HG03159 (cell line): ENCODE results near the gene HOXC5.

ENCODE experiments used
- ATAC-seq: cut with Tn5 transposase; IDR thresholded peaks from one replicate; pipeline ENCODE4 v1.9.1; 2021; ENCODE audit warnings: mild to moderate bottlenecking, moderate library complexity; ENCODE audit not compliant: unreplicated experiment

Gene HOXC5

DNA sequence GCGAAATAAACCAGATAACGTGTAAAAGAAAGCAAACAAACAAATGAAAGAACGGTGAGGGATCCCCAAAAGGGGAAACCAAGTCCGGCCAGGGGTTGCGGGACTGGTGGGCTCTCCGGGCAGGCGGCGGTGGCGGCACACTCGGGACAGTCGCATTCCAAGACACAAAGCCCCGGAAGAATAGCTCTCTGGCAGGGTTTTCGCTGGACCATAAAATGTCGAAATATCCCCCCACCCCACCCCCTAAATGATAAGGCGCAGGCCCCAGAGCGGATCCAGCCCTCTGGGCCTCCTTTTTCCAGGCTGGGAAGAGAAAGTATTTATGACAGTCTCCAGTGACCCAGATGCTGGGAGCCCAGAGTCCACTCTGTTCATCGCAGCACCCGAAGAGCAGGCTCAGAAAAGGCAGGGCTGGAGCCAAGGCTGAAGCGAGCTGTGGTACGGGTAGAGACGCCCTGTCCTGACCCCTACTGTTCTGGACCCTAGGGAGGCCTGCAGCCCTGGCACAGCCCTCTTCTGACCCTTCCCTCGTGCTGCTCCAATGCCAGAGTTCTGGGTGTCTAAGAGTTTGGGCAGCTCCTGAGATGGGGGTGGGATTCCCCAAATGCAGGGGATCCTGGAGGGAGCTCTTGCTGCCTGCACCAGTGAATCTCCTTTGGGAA, 26.2 kb upstream of the HOXC5 start:
- ATAC-seq, result no peak

DNA sequence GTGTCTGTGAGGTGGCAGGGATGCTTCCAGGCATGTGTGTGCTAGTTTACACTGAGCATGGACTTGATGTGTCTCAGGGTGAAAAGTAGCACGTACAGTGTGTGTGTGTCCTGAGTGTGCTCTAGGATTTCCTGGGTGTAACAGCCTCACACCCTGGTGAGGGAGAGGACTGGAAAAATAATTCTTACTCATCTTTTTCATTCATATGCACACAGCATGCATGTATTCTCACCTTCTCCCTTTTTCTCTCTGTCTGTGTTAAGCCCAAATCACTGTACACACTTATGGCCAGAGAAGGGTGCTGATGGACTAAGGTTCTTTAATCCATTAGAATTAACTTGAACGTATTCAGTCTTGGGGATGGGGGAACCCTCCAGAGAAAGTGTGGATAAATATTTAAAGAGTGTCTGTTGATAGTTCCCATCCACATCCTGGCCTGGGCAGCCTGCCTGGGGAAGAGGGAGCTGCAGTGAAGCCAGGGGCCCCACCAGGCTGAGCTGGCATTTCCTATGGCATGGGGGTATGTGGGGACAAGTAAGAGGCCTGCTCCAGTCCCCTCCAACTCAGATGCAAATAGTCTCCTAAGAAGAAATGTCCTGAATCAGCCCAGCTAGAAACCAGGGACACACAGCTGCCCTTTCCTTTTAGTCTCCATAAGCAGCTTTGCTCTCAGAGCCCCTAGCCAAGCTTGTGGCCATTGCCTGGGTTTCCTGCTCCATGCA, 25.2 kb upstream of the HOXC5 start:
- no peak for ATAC-seq

DNA sequence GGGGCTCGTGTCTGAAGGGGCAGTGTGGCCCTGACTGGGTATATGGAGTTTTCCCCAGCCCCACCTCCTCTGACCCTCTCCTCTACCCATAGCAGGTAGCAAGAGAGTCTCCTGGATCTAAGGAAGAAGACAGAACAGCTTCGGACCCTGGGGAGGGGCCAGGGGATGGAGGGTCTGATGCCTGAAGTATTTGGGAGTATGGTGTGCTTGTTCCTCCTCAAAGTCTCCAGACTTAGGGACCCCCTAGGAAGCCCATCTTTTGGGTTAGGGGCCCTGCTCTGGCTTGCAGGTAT, 24.6 kb upstream of the HOXC5 start:
- ATAC-seq, result no peak

DNA sequence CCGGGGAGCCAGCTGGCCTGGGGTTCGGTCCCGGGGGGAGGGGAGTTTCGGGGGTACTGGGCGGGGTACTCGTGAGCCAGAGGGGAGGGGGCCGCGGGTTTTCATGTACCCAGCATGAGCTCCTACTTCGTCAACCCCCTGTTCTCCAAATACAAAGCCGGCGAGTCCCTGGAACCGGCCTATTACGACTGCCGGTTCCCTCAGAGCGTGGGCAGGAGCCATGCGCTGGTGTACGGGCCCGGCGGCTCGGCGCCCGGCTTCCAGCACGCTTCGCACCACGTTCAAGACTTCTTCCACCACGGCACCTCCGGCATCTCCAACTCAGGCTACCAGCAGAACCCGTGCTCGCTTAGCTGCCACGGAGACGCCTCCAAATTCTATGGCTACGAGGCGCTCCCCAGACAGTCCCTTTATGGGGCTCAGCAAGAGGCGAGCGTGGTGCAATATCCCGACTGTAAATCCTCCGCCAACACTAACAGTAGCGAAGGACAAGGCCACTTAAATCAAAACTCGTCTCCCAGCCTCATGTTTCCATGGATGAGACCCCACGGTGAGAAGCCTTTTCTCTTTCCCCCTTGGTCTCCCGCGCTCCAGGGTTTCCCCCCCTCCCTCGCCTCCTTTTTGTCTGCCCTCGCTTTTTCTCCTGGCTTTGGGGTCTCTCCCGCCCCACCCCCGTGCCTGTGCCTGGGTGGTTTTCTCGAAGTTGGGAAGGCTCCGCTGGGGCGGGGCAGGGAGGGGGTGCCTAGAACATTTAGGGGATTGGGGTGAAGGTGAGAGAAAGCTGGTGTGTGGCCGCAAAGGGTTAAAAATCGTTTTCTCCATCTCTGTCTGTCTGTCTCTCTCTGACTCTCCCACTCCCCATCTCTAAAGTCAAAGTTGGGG, 23.4 kb upstream of the HOXC5 start:
- ATAC-seq, result no peak

DNA sequence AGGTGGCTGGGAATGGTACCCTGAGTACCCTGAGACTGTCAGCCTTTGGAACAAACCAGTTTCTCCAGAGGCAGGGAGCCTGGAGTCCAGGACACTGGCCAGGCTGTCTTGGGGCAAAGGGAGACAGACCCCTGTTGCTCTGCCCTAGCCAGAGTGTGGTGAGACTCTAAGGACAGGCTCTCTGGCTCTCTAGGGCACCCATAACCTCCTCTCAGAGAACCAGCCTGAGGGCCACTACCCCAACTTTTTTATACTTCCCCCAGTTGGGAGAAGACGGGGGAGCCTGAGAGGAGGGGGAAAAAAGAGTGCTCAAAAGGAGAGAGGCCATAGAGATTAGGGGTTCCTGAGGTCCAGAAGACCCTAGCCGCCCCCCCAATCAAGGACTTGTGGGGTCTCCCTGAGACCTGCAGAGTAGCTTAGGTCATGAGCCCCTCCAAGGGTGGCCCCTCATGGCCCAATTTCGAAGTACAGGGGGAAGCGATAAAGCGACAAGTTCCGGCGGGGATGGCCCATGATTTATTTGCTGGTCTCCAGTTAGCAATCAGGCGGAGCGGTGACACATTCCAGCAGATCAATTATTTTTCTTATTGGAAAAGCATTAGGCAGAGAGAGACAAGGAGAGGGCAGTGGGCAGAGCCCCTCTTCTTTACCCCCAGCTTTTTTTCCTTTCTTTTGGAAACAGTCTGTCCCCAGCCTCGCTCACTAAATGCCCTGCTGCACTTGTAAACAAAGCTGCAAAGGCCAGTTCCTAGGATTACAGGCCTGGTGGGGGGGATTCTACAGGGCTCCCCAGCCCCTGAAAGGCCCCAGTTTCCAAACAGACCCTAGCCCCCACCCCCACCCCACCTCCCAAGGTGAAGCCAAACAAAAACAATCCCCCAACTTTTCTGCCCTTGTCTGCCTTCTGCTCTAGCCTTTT, 22.5 kb upstream of the HOXC5 start:
- ATAC-seq, result no peak

DNA sequence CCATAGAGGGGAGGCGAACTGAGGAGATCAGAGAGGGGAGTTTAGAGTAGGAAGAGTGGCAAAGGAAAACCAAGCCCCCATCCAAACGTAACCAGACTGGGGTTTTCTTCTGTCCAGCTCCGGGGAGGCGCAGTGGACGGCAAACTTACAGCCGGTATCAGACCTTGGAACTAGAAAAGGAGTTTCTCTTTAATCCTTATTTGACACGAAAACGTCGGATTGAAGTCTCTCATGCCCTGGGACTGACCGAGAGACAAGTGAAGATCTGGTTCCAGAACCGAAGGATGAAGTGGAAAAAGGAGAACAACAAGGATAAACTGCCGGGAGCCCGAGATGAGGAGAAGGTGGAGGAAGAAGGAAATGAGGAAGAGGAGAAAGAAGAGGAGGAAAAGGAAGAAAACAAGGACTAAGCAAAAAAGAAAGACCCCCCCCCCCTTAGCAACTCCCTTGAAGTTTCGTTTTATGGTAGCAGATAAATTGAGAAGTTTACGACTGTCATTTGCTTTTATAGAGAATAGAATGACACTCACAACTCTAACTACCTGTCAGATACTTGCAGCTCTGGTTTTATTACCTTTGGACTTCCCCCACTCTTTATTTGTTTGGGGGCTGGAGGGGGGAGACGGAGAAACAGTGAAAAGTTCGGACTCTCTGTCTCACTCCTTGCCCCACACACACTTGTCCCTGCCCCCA, 21.7 kb upstream of the HOXC5 start:
- no peak for ATAC-seq

DNA sequence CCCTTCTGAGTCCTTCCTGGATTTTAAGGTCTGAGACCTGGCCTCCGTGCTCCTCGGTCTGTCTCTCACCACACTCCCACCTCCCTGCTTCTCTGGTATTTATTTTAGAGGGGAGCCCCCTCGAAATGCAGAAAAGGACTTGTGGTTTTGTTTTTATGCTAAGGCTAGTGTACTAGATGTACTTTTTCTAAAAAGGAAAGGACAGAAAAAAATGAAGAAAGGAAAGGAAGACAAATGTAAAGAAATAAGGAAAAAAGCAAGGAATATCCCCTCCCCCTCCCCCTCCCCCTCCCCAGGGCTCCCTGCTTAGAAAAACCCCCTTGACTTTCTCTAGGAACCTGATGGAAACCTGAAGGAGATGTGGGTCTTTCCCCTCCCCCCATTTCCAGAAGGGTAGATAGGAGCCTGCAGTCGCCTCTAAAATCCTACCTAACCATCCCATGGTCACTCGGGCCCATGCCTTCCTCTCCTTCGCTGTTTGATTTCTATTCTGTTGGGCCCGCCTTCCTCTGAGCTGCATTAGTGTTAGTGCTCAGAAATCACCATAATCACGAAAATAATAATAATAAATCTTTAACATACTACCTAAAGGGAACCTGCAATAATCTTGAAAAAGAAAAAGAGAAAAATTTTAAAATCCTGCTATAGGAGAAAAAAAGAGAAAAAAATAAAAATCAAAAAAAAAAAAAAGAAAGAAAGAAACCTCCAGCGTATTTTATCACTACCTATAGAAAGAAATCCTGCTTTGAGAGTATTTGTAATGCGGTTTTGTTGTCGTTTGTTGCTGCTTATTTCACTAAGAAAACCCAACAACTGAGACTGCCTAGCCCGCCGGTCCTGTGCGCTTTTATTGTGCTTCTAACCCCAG, 21.0 kb upstream of the HOXC5 start:
- ATAC-seq, result no peak

DNA sequence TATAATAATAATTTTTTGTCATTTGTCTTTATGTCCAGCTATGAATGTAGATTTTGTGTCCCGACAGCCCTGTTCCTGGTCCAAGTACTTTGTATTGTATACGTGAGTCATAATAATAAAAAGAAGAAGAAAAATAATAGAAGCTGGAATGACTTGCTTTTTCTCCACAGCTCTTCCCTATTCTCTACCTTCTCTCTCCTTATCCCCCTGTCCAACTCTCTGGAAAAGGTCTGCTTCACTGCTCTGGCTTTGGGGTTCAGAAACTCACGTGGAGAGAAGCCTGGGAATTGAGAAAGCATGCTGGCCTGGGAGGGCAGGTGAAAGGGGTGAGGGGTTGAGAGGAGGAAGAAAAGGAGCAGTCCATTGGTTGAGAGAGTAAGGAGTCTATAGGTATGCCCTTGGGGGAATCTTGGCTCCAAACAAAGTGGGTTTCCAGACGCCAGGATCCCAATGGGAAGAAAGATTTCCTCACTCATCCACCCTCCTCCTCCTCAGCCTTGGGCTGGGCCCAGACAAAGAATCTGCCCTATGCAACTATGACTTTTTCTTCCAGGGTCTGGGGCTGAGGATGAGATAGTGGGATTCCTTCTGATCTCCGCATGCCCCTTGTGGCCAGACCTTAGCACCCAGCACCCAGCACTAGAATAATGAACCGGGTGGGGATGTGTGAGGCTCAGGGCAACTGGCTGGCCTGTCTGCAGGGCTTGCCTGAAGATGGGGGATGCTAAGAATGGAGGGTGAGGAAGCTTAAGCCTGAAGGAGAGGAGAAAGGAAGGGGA, 20.0 kb upstream of the HOXC5 start:
- ATAC-seq, result no peak

DNA sequence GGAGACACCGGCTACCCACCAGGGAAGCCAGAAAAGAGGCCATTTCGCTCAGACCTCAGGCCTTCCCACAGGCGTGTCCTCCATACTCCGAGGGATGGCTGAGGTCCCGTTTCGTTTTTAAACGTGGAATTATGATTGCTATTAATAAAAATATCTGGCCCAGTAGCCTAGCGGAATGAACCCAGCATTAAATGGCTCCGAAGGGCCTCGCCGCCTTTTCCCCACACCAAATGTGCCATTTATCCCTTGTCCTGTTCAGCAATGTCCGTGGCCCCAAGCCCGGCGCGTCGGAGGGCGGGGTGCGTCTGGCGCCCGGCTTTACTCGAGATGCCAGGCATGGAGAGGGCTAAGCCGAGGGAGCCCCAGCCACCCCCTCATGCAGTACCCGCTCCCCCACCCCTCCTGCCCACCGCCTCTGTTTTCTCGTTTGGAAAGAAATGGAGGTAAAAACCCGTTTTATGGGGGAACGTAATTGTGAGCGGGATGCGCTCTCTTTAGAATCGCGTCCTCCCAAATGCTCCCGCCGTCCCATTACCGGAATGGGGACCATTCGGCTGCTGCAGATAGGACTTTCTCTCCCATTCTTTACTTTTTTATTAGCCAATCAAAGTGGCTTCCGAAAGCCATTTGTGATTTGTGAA, 18.4 kb upstream of the HOXC5 start:
- ATAC-seq, result no peak

DNA sequence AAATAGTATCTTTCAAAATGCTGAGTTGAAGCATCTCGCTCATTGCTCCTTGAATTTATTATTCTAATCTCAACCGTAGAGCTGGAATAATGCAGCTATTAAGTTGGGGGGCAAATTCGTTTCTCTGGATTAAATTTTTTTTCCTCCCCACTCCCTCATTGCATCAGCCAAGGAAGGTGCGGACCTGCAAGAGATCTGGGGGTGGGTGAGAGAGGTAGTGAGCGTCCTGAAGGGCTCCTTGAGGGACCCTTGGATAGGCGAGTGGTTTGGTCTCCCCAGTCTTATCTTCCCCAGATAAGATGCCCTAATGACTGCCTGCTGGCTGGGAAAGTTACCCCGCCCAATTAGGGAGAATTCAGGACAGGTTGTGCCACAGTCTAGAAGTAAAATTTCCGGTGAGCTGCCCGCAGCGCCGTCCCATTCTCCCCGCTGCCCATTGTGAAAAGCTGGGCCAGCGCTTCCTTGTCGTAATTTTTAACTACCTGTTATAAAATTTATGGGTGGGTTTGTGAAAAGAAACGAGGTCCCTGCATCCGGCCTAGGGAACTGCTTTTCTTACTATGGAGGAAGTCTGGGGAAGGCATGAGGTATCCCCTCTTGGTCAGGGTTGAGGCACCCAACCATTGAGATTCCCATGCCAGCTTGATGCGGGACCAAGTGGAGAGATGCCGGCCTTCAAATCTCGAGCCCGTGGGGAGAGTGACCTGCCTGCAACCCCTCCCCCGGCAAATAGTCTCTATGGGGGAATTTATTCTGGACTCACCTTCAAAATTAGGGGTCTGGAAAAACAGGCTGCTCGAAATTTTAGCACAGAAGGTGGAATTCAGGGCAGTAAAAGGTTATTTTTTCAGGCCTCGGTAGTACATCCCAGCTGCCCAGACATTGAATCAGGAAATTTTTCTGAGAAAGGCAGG, 17.6 kb upstream of the HOXC5 start:
- ATAC-seq, result no peak

DNA sequence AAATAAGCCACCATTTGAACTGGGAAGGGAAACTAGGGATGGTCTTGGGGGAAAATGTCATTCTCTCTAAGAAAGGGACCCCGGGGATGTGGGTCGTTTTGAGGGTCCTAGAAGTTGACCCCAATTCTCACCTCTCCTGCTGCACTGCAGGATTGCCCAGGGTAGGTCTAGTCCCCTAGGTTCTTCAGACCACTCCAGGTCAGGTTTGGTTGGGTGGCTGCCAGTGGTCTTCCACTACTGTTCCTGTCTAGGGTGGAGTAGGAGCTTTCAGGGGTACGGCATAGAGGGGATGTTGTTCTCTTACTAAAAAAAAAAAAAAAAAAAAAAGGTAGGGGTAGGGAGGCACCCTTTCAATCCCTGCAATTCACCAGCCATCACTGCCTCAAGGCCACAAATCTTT, 16.8 kb upstream of the HOXC5 start:
- ATAC-seq, result no peak

DNA sequence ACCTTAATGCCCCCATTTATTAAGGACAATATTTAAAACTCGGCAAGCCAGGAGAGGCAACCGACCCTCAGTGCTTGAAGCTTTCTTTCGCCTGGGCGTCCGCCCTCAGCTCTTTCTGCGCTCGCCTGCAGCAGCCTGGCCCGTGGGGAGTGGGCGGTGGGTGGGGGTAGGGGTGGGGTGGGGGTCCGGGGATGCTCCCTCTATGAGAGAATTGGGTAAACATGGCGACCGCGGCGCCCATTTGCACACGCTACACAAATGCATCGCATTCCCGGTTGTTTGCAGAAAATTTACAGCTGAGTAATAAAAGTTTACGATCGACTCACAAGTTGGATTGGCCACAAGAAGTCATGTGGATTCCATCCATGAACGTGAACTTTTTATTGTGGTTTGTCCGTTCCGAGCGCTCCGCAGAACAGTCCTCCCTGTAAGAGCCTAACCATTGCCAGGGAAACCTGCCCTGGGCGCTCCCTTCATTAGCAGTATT, 16.3 kb upstream of the HOXC5 start:
- ATAC-seq, result no peak

DNA sequence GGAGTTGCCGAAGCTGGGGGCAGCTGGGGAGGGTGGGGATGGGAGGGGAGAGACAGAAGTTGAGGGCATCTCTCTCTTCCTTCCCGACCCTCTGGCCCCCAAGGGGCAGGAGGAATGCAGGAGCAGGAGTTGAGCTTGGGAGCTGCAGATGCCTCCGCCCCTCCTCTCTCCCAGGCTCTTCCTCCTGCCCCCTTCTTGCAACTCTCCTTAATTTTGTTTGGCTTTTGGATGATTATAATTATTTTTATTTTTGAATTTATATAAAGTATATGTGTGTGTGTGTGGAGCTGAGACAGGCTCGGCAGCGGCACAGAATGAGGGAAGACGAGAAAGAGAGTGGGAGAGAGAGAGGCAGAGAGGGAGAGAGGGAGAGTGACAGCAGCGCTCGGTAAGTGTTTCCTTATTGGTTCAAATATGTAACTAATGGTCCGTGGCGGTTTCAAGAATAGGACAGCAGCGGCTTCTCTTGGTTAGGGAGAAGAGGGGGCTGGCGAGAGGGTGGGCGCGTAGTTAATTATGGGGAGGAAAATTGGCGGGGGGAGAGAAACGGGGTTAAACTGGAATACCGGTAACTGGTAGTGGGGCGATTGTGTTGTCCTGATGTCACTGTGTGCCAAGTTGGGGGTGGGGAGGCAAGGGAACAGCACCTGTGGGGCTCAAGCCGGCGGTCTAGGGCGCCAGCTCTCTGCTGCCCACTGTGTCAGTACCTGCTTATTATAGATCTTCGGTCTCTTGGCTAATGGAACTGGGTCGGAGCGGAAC, 15.6 kb upstream of the HOXC5 start:
- ATAC-seq, result peak; percentile 32

DNA sequence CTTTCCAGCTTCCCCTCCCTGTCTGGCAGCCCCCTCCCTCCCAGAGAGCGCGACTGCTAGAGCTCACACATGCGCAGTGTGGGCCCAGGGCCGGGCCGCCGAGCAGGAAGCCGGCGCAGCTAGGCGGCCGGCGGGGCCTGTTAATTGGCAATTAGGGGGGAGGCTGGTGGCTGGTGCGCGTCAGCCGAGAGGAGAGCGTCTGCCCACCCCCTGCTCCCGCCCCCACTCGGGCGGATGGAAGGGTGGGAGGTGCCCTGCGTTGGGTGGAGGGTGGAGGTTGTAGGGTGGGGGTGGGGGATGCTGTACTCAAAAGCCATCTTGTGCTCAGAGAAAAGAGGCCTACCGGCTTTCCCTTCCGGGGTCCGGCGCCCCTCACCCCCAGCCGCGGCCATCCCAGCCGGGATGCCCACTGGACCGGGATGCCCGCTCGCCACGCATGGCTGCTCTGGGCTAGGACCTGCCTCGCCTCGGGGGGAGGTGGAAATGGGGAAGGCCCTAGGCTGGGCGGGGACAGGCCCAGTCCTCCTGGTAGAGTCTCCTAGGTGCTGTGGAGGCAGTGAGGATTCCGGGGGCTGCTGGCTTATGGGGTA, 14.9 kb upstream of the HOXC5 start:
- ATAC-seq, result peak; percentile 83

DNA sequence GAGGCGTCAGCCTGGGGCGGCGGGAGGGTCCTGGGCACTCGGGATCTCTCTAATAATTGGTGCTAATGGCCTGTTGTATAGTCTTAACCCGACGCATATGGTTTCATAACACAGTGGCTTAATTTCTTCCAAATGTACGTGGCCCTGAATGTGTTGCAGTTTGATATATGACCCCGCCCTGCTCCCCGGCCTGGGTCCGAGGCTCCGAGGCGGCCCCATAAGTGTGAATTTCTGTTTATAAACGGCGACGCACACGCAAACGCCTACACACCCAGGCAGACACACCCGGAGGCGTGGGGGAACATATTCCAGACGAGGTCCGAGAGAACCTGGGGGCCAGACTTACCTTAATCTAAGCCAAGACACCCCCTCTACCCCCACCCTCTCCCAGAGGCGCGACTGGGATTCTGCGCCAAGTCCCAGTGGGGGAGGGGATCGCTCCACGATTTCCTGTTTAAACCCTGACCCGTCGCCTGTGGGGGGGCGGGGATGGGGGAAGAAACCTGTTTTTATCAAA, 14.3 kb upstream of the HOXC5 start:
- ATAC-seq, result no peak
